GM21576 (cell line): ENCODE measurements around the gene DKKL1.
"Not testable (repeated sequence)": the region's sequence is repeated elsewhere in the genome, so short reads cannot be mapped to it uniquely, and the experiment has no call there.

Source experiments
- ATAC-seq: cut with Tn5 transposase; IDR thresholded peaks from one replicate; pipeline ENCODE4 v1.9.1; 2021; ENCODE audit warnings: mild to moderate bottlenecking, moderate library complexity; ENCODE audit not compliant: unreplicated experiment

DKKL1 gene

GRCh38 chr19:49363268-49364082 is at the start of gene DKKL1:
Gene DKKL1, plus strand, starts transcription at chr19:49363877. Its CDS starts 122 bp downstream, at chr19:49363999.
- no peak for ATAC-seq

- ATAC-seq: no peak
Measured at GRCh38 chr19:49315111-49315510, 48.6 kb upstream of the DKKL1 start.

- ATAC-seq: no peak
Measured at GRCh38 chr19:49316284-49316683, 47.4 kb upstream of the DKKL1 start.

GRCh38 chr19:49318296-49318695 is 45.4 kb upstream of the DKKL1 start:
- no peak for ATAC-seq

- ATAC-seq: no peak
Measured at GRCh38 chr19:49324801-49325576, 38.7 kb upstream of the DKKL1 start, which contains the start of gene SLC6A16. Gene SLC6A16, minus strand, starts transcription at chr19:49325191. Its CDS starts 13,844 bp downstream, at chr19:49311347.

- ATAC-seq: not testable (repeated sequence)
Measured at GRCh38 chr19:49325756-49326155, 37.9 kb upstream of the DKKL1 start.

- ATAC-seq: no peak
Measured at GRCh38 chr19:49326165-49326704, 37.4 kb upstream of the DKKL1 start.

- ATAC-seq: no peak
Measured at GRCh38 chr19:49327878-49328544, 35.7 kb upstream of the DKKL1 start.

- no peak for ATAC-seq
Measured at GRCh38 chr19:49328741-49329140, 34.9 kb upstream of the DKKL1 start.

- ATAC-seq: not testable (repeated sequence)
Measured at GRCh38 chr19:49331187-49331586, 32.5 kb upstream of the DKKL1 start.

- peak; percentile 35 for ATAC-seq
Measured at GRCh38 chr19:49331616-49332055, 32.0 kb upstream of the DKKL1 start.

GRCh38 chr19:49332691-49333417 is 30.8 kb upstream of the DKKL1 start:
- not testable (repeated sequence) for ATAC-seq

GRCh38 chr19:49333418-49333805 is 30.3 kb upstream of the DKKL1 start:
- no peak for ATAC-seq

- ATAC-seq: peak; percentile 41
Measured at GRCh38 chr19:49333811-49334288, 29.8 kb upstream of the DKKL1 start.

- no peak for ATAC-seq
Measured at GRCh38 chr19:49335071-49335783, 28.4 kb upstream of the DKKL1 start, which contains the start of gene CD37. Gene CD37, plus strand, starts transcription at chr19:49335406. Its CDS starts 135 bp downstream, at chr19:49335541.

GRCh38 chr19:49335784-49336481 is 27.7 kb upstream of the DKKL1 start:
- ATAC-seq: no peak

GRCh38 chr19:49336482-49337266 is 27.0 kb upstream of the DKKL1 start:
- ATAC-seq: no peak
